ENCODE results near the gene KRT83.

DNA sequence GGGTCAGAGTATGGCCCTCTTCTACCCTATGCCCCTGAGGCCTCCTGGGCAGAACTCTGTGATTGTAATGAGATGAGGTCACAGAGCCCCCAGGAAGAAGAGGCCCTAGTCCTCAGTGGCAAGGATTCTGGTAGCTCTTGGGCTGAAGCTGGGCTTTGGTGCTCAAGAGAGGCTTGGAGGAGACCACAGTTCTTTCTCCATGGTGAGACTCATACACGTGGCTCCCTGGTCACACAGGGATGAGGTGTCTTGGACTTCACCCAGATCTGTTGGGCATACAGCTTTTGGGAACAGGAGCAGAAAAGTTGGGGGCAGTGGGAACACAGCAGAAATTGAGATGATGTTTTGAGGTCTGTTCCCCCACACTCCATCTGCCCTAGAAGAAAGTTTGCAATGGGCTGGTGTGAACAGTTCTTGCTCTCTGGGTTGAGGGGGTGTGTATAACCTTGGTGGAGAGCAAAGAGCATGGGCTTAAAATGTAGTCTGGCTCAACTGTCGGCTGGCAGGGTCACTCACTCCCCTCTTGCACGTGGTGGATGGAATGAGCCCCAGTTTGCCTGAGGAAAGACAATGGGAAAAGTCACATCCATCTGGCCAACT is 46.6 kb downstream of the KRT83 start, which contains the start of gene KRT86:
- no peak for TF ChIP-seq POLR2A (IDR thresholded peaks at IDR 0.05)
- no peak for TF ChIP-seq POLR2AphosphoS5 (IDR thresholded peaks at IDR 0.05)
- TF ChIP-seq CTCF (IDR thresholded peaks at IDR 0.05), result no peak

Data from prostate gland (tissue), 2 donors.